A549 (cell line): ENCODE results near the gene SH3RF3. TPM values are rescaled to one million over a fixed set of nuclear protein-coding genes. Genes with fewer than 3 reads are reported as not detected.

Experiments
- ATAC-seq, 2 experiments: fragments of 200-7000 bp in 1 of 2; fragments of >200 bp in 1 of 2; cut with Nextera tagmentation in 1 of 2; cut with Tn5 transposase in 1 of 2; 3 replicates each; pipeline versions ENCODE4 v1.8.0 to v1.9.1; 2018 to 2020; ENCODE audit warnings: mild to moderate bottlenecking in 1 of 2, moderate library complexity in 1 of 2
- CTCF ChIA-PET: fragments of 300-600 bp; sonication (Branson Sonifier 250); formaldehyde crosslinking; extraction: SDS; loops from one replicate; lab custom pipeline; 2021; ENCODE audit warnings: antibody characterized with exemption, inconsistent platforms; lab: Yijun Ruan, JAX
- POLR2A ChIA-PET: fragments of 350-600 bp; formaldehyde crosslinking; extraction: SDS; loops from one replicate; lab custom pipeline; 2021; ENCODE audit warnings: antibody characterized with exemption, inconsistent platforms; lab: Yijun Ruan, JAX
- DNase-seq, 2 experiments: peaks; one replicate each; pipeline versions ENCODE4 v3.0.0 to v3.0.0-alpha.2; 2011 to 2016; ENCODE audit warnings: low read depth in 1 of 2, low spot score in 1 of 2
- FAIRE-seq: peaks from 2 replicates; lab custom pipeline; 2011; peaks lifted over from hg19 to GRCh38; lab: Jason Lieb, UNC
- H3K27ac ChIP-seq, 2 experiments: fragments of >200 bp; sonication (Bioruptor Twin); formaldehyde crosslinking; 3 replicates each; pipeline ENCODE4 v1.5.1; 2016 to 2017
- H3K4me1 ChIP-seq: fragments of >200 bp; sonication (Bioruptor Twin); formaldehyde crosslinking; 3 replicates; pipeline ENCODE4 v1.6.1; 2016
- H3K4me2 ChIP-seq: fragments of >200 bp; sonication (Bioruptor Twin); formaldehyde crosslinking; 3 replicates; pipeline ENCODE4 v1.6.1; 2016
- H3K4me3 ChIP-seq: fragments of >200 bp; sonication (Bioruptor Twin); formaldehyde crosslinking; 3 replicates; pipeline ENCODE4 v1.5.1; 2016
- H3K9me3 ChIP-seq: fragments of >200 bp; sonication (Bioruptor Twin); formaldehyde crosslinking; 3 replicates; pipeline ENCODE4 v1.6.1; 2016
- BHLHE40 ChIP-seq: IDR thresholded peaks from 2 replicates; pipeline ENCODE4 v1.6.1; 2012; ENCODE audit warnings: low read depth, low read length, inconsistent platforms
- CBX2 ChIP-seq: fragments of 200-600 bp; sonication (generic); IDR thresholded peaks from 2 replicates; pipeline ENCODE4 v1.6.1; 2016; ENCODE audit warnings: low read depth, mild to moderate bottlenecking, borderline replicate concordance
- CHD2 ChIP-seq: fragments of 150-350 bp; IDR thresholded peaks from 2 replicates; pipeline ENCODE4 v1.6.1; 2014; ENCODE audit warnings: low read length; ENCODE audit not compliant: partially characterized antibody
- CHD4 ChIP-seq: fragments of 200-600 bp; sonication (generic); IDR thresholded peaks from 2 replicates; pipeline ENCODE4 v1.6.1; 2016; ENCODE audit warnings: antibody characterized with exemption, mild to moderate bottlenecking, borderline replicate concordance
- EHF ChIP-seq: fragments of 250-450 bp; sonication (Bioruptor Pico); IDR thresholded peaks from 2 replicates; pipeline ENCODE4 v1.5.0; 2020; ENCODE audit warnings: mild to moderate bottlenecking
- EP300 ChIP-seq, 2 experiments: fragments of >200 bp; sonication (Bioruptor Twin); formaldehyde crosslinking; IDR thresholded peaks; 2 replicates in 1 of 2; 3 replicates in 1 of 2; pipeline ENCODE4 v1.6.1; 2016 to 2017
- ESRRA ChIP-seq: fragments of 150-350 bp; IDR thresholded peaks from 2 replicates; pipeline ENCODE4 v1.6.1; 2014; ENCODE audit warnings: mild to moderate bottlenecking, low read length, borderline replicate concordance
- FOSL2 ChIP-seq, 2 experiments: fragments of 450-650 bp in 1 of 2; fragments of >200 bp in 1 of 2; sonication (Bioruptor Twin) in 1 of 2; formaldehyde crosslinking; IDR thresholded peaks; 2 replicates each; pipeline versions ENCODE4 v1.5.0 to v1.6.1; 2016 to 2020; ENCODE audit warnings: mild to moderate bottlenecking in 1 of 2, moderate library complexity in 1 of 2
- GATA3 ChIP-seq: IDR thresholded peaks from 2 replicates; pipeline ENCODE4 v1.6.1; 2012; ENCODE audit warnings: borderline replicate concordance
- HDAC2 ChIP-seq: fragments of 200-600 bp; sonication (generic); IDR thresholded peaks from 2 replicates; pipeline ENCODE4 v1.6.1; 2016
- HOXB13 ChIP-seq: fragments of 250-450 bp; sonication (Bioruptor Pico); IDR thresholded peaks from 2 replicates; pipeline ENCODE4 v1.5.0; 2020; ENCODE audit warnings: low read depth, mild to moderate bottlenecking, moderate library complexity
- HOXB5 ChIP-seq: fragments of 250-450 bp; sonication (Bioruptor Pico); IDR thresholded peaks from 2 replicates; pipeline ENCODE4 v1.5.0; 2020; ENCODE audit warnings: mild to moderate bottlenecking, moderate library complexity
- JUN ChIP-seq, 2 experiments: fragments of >200 bp; sonication (Bioruptor Twin); formaldehyde crosslinking; IDR thresholded peaks; 2 replicates in 1 of 2; 3 replicates in 1 of 2; pipeline ENCODE4 v1.6.1; 2016 to 2017
- JUNB ChIP-seq: fragments of >200 bp; sonication (Bioruptor Twin); formaldehyde crosslinking; IDR thresholded peaks from 2 replicates; pipeline ENCODE4 v1.6.1; 2016
- KDM1A ChIP-seq: fragments of 200-600 bp; sonication (generic); IDR thresholded peaks from 2 replicates; pipeline ENCODE4 v1.6.1; 2016; ENCODE audit warnings: low read depth, mild to moderate bottlenecking
- MAZ ChIP-seq: fragments of 150-350 bp; IDR thresholded peaks from 2 replicates; pipeline ENCODE4 v1.6.1; 2014; ENCODE audit warnings: antibody characterized with exemption, low read depth, low read length, borderline replicate concordance
- MYC ChIP-seq: IDR thresholded peaks from 2 replicates; pipeline ENCODE4 v1.6.1; 2012; ENCODE audit warnings: mild to moderate bottlenecking, inconsistent platforms, low read length, improper control_type of control experiment, borderline replicate concordance
- NPAS2 ChIP-seq: fragments of 250-450 bp; sonication (Bioruptor Pico); IDR thresholded peaks from 2 replicates; pipeline ENCODE4 v1.8.0; 2022; ENCODE audit warnings: mild to moderate bottlenecking, moderate library complexity, borderline replicate concordance
- PHF8 ChIP-seq: fragments of 200-600 bp; sonication (generic); IDR thresholded peaks from 2 replicates; pipeline ENCODE4 v1.6.1; 2016; ENCODE audit warnings: low read depth, mild to moderate bottlenecking, antibody characterized with exemption, moderate library complexity, borderline replicate concordance
- POLR2A ChIP-seq: IDR thresholded peaks from 2 replicates; pipeline ENCODE4 v1.6.1; 2012; ENCODE audit warnings: mild to moderate bottlenecking, low read length
- POLR2AphosphoS2 ChIP-seq: conservative IDR thresholded peaks from 2 replicates; pipeline ENCODE4 v1.6.1; 2012; ENCODE audit warnings: low read length, improper control_type of control experiment, inconsistent platforms
- RARB ChIP-seq: fragments of 250-450 bp; sonication (Bioruptor Pico); IDR thresholded peaks from 2 replicates; pipeline ENCODE4 v1.8.0; 2021; ENCODE audit warnings: mild to moderate bottlenecking, moderate library complexity
- RCOR1 ChIP-seq: fragments of 150-350 bp; IDR thresholded peaks from 2 replicates; pipeline ENCODE4 v1.6.1; 2014; ENCODE audit warnings: antibody characterized with exemption, low read length, low read depth
- RNF2 ChIP-seq: fragments of 200-600 bp; sonication (generic); IDR thresholded peaks from 2 replicates; pipeline ENCODE4 v1.6.1; 2016; ENCODE audit warnings: low read depth, mild to moderate bottlenecking, antibody characterized with exemption, moderate library complexity, borderline replicate concordance
- SMC3 ChIP-seq: fragments of >200 bp; sonication (Bioruptor Twin); formaldehyde crosslinking; IDR thresholded peaks from 3 replicates; pipeline ENCODE4 v1.6.1; 2018; ENCODE audit warnings: inconsistent platforms
- TFCP2L1 ChIP-seq: fragments of 250-450 bp; sonication (Bioruptor Pico); IDR thresholded peaks from 2 replicates; pipeline ENCODE4 v1.5.0; 2021; ENCODE audit warnings: mild to moderate bottlenecking
- USF2 ChIP-seq: fragments of 450-650 bp; IDR thresholded peaks from 2 replicates; pipeline ENCODE4 v1.6.1; 2014; ENCODE audit warnings: antibody characterized with exemption
- ZFP36 ChIP-seq: fragments of 450-650 bp; IDR thresholded peaks from 2 replicates; pipeline ENCODE4 v1.6.1; 2014; ENCODE audit warnings: borderline replicate concordance; ENCODE audit not compliant: partially characterized antibody
- WGBS: methylation state at CpG from one replicate; pipeline ENCODE4 v1.1.6; 2017; ENCODE audit errors: missing lambda C conversion rate; 5-methylcytosine and 5-hydroxymethylcytosine counted together
- polyA plus RNA-seq, 4 experiments: library from polyadenylated mRNA; depleted of rRNA in 3 of 4; stranded (reverse); fragments of >200 nt; fragmentation: RNase III in 1 of 4; extraction: RNeasy Plus Mini Kit Qiagen cat#74134 plus additional on column Dnase treatment in 1 of 4; gene quantifications; 2 replicates in 3 of 4; 3 replicates in 1 of 4; pipeline ENCODE4 v1.2.3, GENCODE V29; 2011 to 2017
- TF ChIP-seq, protein P1 (sequence below): IDR thresholded peaks from 2 replicates; pipeline ENCODE4 v1.6.1; 2012

The SH3RF3 gene
- polyA plus RNA-seq, 2 of the 4 experiments (the other 2 are of a cell fraction): 0.04 to 0.21 TPM

DNA sequence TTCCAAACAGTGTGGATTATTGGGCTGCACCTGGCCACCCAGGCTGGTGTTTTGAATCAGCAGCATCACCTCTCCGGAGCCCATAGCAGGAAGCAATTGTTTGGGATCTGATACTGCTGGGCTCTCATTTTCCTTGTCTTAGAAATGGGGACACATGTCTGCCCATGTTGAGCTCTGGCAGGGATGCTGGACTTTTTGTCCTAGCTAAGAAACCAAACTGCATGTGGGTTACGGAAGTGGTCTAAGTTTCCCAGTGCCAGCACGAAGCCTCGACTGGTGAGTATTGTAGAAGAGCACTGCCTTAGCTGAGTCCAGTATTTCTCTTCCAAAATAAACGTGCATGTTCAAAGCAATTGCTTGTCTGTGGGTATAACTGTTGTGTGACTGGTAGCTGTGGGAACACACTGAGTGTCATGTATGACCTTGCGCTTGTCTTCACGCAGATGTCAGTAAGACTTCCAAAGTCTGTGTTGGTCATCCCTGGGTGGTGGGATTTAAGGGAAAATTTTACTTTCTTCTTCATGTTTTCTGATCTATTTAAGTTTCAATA, 43.6 kb downstream of the SH3RF3 start:
- H3K4me2 ChIP-seq: no peak overlapping the region
- ATAC-seq (no peak), DNase-seq (no peak), FAIRE-seq (no peak)
- H3K4me1 ChIP-seq: no peaks in the 10 kb centered on the region
- no peak overlapping the region for H3K4me3 ChIP-seq
- TF ChIP-seq NPAS2 (CRISPR knock-in tag) (no peak), FOSL2 (IDR thresholded peaks at IDR 0.05) (no peak), FOSL2 (CRISPR knock-in tag; IDR thresholded peaks at IDR 0.05) (no peak), POLR2AphosphoS2 (no peak), ZFP36 (no peak), RNF2 (no peak), SMC3 (no peak), ESRRA (no peak), RARB (CRISPR knock-in tag) (no peak), HDAC2 (no peak), MAZ (no peak), EP300 (IDR thresholded peaks at IDR 0.05) (no peak), HOXB13 (no peak), CBX2 (no peak), KDM1A (no peak), HOXB5 (CRISPR knock-in tag) (no peak), POLR2A (no peak), MYC (no peak)
- CTCF ChIA-PET: interaction anchor here (1.2 to 1.7 kb wide), 4 partner anchors 11 to 20 kb away, joined by 3 to 4 read pairs (median 3); no protein-coding TSS in a partner anchor
- POLR2A ChIA-PET: no interaction called here
- H3K27ac ChIP-seq: no peak overlapping the region
- H3K9me3 ChIP-seq: peaks cover 14% of the 10 kb centered on the region
- 60% methylated on average over 7 of the region's 7 CpGs for WGBS

DNA sequence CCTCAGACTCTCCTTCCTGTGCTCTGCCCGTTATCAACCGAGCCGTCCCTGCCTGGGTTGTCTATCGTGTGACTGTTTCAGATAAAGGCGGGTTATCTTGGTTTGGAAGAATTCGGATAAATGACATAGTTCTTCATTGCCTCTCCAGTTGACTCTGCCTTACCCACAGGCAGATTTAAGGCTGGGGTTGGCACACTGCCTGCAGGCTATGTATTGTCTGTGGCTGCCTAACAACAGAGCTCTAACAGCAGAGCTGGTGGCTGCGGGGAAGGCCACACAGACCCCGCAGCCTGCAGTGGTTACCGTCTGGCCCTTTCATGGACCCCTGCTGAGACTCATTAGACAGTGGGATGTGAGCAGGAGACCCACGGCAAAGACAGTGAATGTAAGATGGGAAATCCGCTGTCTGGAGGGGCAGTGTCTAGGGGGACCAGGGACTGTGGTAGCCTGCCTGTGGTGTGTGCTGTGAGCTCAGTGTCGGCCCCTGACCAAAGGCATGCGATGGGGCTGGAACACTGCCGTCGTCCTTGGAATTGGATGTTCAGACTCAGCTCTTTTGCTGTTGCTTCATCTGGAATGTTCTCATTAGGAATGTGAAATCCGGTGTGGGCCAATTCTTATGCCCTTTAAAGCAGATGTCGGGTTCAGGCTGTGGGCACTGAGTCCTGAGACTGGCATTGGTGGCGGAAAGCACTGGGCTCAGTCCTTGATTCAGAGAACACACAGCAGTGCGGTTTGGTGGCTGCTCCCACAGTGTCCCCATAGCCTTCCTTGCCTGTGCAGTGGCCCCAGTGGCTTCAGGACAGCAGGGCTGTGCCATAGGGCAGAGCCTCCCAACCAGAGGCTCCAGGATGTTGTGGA, 44.5 kb downstream of the SH3RF3 start:
- POLR2A ChIA-PET: no interaction called here
- WGBS: 82% methylated on average over 17 of the region's 19 CpGs
- no peak for FAIRE-seq

More for the DNA sequence above, 44.5 kb downstream of the SH3RF3 start:
- CTCF ChIA-PET: interaction anchor here (1.7 kb wide), 1 partner anchor 10 kb away, joined by 4 read pairs; no protein-coding TSS in a partner anchor
- H3K4me2 ChIP-seq: no peak overlapping the region
- no peak overlapping the region for H3K27ac ChIP-seq
- no peak overlapping the region for H3K4me3 ChIP-seq
- TF ChIP-seq HDAC2 (no peak), CBX2 (no peak), MYC (no peak), NPAS2 (CRISPR knock-in tag) (no peak), PHF8 (no peak), TFCP2L1 (CRISPR knock-in tag) (no peak), GATA3 (no peak), RNF2 (no peak), RCOR1 (no peak), JUN (IDR thresholded peaks at IDR 0.05) (no peak), SMC3 (no peak), CHD2 (no peak), EHF (CRISPR knock-in tag) (no peak), JUNB (no peak), USF2 (no peak), CHD4 (no peak), BHLHE40 (no peak)
- TF ChIP-seq, protein P1, sequence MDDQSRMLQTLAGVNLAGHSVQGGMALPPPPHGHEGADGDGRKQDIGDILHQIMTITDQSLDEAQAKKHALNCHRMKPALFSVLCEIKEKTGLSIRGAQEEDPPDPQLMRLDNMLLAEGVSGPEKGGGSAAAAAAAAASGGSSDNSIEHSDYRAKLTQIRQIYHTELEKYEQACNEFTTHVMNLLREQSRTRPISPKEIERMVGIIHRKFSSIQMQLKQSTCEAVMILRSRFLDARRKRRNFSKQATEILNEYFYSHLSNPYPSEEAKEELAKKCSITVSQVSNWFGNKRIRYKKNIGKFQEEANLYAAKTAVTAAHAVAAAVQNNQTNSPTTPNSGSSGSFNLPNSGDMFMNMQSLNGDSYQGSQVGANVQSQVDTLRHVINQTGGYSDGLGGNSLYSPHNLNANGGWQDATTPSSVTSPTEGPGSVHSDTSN: no peak
- ATAC-seq (no peak), DNase-seq (no peak)
- H3K9me3 ChIP-seq: peaks cover 14% of the 10 kb centered on the region
- no peaks in the 10 kb centered on the region for H3K4me1 ChIP-seq
